NCI-H2196 (cell line): Measurements from ENCODE around the gene TMEM242.

Experiments
- DNase-seq: peaks from one replicate; lab custom pipeline; 2025; ENCODE audit not compliant: unreplicated experiment; lab: John Stamatoyannopoulos, UW

The TMEM242 gene

DNA sequence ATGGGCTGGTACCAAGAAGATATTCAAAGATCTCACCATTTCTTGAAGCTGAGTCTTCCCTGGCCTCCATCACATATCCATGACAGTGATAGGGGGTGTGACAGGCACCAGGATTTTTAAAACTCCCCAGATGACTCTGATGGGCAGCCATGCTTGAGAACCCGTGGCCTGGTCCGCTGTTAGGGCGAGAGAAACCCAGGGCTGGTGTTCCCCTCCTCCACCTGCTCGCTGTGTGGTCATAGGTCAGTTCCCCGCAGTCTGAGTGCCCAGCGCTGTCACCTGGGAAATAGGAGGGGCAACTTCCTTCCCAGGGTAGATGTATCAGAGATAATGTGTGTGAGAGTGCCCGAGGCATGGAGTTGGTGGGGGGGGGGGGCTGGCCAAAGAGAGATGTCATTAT is 50.9 kb downstream of the TMEM242 start:
- no peak for DNase-seq

DNA sequence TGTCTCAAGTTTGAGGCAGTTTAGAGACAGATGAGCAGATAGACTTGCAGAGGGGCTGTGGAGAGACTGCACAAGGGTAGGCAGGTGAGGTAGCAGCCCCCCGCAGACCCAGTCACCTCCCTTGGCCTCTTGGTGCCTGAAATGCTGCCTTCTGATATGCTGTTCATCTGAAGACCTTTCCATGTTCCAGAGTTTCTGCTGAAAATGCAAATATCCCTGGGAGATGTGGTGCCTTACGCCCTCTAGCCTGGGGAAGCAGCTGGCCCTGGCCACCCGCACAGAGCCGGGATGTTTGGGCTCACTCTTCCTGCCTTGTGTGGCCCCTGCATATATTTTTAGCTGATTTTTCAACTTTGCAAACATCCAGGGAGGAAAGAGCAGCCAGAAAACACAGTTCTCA is 51.4 kb downstream of the TMEM242 start:
- no peak for DNase-seq

DNA sequence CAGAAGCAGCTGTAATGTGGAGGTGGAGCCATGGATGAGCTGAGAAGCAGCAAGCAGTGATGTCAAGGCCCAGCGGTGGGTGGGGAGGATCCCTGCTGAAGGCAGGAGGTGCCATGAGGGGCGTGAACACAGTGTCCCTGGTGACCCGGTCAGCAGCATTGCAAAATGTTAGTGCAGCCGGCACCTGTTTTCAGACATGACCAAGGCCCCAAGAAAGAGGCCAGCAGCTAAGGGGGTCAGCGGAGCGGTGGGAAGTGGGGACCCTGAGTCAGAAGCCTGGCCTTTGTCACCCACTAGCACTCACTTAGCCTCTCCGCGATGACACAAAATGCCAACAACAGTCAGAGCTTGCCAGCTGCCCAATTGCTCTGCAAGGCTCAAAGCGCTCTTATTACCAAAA is 51.9 kb downstream of the TMEM242 start:
- no peak for DNase-seq

GRCh38 chr6:157270916-157271315 is 52.4 kb downstream of the TMEM242 start:
- no peak for DNase-seq

GRCh38 chr6:157270308-157270707 is 53.0 kb downstream of the TMEM242 start:
- DNase-seq, result no peak

- DNase-seq, result no peak
Observed at GRCh38 chr6:157269261-157269794, 54.0 kb downstream of the TMEM242 start.

GRCh38 chr6:157268835-157269234 is 54.5 kb downstream of the TMEM242 start:
- no peak for DNase-seq

GRCh38 chr6:157268396-157268795 is 54.9 kb downstream of the TMEM242 start:
- DNase-seq, result no peak

DNA sequence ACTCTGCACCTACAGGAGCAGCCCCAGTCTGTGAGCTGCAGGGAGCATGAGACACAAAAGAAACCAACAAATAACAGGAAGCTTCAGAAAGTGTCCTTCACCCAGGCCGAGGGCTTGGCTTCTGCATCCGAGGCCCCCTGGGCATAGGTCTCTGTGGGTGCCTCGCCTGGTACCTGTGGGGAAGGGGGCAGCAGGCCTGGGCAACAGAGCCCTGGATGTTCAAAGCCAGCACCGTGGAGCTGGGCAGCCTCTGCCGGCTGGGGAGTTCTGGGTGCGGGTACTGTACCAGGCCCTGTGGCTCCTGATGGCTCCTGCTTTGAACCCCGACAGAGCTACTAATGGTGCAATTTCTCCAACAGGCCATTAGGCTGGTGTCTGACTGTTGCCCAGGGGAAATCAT is 55.7 kb downstream of the TMEM242 start:
- no peak for DNase-seq

DNA sequence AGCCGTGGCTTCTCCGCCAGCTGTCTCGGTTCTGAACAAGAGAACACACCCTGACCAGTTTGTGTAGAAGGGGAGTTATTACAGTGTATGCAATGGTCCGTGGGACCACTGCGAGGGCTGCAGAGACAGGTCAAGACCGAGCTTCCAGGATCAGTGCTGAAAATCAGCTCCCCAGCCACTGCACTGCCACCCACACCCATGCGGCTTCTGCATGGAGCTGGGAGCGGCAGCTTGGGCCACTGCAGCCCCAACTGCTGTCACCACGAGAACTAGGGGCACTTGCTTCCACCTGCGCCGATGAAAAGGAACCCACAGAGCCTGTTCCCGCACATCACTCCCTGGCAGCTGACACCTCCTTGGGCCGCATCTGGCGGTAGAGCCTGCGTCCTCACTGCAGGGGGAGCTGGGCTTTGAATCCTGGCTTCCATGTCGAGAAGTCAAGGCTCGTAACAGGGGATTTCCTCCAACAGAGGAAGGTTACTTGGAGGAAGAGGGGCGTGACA is 56.2 kb downstream of the TMEM242 start:
- no peak for DNase-seq

DNA sequence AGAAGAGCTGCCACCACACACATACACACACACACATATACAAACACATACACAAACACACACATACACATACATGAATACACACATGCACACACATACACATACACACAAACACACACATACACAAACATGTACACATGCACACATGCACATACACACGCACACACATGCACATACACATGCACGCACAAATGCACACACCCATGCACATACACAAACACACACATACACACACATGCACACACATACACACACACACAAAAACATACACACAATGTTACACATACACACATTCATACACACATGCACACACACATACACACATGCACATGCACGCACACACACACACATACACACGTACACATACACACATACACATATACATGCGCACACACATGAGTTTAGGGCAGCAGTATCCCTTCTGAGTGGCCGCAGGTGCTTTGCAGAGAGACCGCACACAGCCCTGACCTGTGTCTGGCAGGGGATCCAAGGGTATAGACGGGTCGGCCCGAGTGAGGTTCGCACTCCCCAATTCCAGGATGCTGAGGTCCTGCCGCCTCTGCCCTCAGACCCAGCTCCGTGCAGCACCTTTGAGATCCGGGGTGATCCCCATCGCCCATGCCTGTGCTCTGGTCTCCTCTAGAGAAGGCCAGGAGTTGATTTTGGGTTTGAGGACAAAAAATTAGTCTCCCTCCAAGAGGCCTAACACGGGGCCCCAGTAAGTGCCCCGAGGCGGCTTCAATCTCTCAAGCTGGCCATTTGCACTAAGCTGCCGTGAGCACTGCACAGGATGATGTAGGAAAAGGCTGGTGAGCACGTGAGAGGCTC is 56.8 kb downstream of the TMEM242 start:
- no peak for DNase-seq

- peak; percentile 7 for DNase-seq
Observed at GRCh38 chr6:157265635-157266034, 57.7 kb downstream of the TMEM242 start.

DNA sequence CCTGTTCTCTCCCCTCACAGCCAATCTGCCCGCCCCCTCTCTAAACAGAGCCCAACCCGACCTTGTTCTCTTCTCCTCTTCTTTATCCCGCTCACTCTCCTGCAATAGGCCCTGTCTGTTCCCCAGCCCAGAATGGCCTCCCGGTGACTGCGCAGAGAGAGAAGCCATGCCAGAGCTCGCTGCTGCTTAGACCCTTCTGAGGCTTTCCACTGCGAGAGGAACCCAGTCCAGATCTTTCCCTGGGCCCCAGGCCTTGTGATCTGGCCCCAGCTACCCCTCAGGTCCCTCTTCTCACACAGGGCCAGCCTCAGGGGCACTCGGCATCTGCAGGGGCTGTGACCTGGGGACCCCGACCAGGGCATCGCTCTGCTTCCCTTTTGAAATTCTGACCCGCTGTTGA is 58.1 kb downstream of the TMEM242 start:
- no peak for DNase-seq

GRCh38 chr6:157264701-157265100 is 58.6 kb downstream of the TMEM242 start:
- no peak for DNase-seq

DNA sequence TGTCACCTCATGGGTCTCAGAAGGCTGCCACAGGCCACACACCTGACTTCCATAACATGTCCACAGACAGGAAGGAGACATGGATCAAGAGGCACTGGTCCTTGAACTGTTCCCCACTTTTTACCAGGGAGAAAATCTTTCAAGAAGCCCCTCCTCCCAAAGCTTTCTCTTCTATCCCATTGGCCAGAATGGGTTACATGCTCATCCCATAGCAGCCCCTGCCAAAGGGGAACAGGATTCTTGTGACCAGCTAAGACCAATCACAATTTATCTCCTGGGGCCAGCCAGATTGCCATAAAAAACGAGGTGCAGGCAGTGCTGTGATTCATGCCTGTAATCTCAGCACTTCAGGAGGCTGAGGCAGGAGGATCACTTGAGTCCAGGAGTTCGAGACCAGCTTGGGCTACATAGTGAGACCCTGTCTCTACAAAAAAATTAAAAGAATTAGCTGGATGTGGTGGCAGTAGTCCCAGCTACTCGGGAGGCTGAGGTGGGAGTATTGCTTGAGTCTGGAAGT is 59.4 kb downstream of the TMEM242 start:
- no peak for DNase-seq

GRCh38 chr6:157263146-157263545 is 60.2 kb downstream of the TMEM242 start:
- DNase-seq, result no peak

GRCh38 chr6:157261606-157262005 is 61.7 kb downstream of the TMEM242 start:
- no peak for DNase-seq

DNA sequence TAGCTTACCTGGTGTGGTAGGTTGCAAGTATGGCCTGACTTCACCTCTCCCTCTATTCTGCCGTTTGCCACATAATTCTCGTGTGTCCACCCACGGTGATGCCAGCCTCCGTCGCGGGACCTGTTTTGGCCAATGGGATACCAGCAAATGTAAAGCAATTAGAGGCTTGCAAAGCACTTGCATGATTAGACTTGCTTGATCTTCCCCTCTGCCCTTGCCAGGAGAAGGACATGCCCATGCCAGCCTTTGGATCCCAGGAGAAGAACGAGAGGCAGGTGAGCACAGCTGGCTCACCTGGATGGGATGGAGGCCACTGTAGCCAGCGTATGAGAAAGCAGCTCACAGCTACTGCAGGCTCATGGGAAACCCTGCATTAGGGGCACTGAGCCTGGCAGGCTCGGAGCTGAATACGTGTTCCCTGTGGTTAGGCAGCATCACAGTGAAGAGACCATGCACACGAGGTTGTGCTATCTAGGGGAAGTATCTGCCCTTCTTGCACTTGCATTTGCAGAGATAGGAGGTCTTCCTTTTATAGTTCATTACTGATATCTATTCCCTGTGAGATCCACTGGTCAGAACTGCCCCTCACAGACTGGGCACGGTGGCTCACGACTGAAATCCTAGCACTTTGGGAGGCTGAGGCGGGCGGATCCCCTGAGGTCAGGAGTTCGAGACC is 62.4 kb downstream of the TMEM242 start:
- no peak for DNase-seq

- DNase-seq, result no peak
Observed at GRCh38 chr6:157259443-157259842, 63.9 kb downstream of the TMEM242 start.

- no peak for DNase-seq
Observed at GRCh38 chr6:157258878-157259277, 64.4 kb downstream of the TMEM242 start.

DNA sequence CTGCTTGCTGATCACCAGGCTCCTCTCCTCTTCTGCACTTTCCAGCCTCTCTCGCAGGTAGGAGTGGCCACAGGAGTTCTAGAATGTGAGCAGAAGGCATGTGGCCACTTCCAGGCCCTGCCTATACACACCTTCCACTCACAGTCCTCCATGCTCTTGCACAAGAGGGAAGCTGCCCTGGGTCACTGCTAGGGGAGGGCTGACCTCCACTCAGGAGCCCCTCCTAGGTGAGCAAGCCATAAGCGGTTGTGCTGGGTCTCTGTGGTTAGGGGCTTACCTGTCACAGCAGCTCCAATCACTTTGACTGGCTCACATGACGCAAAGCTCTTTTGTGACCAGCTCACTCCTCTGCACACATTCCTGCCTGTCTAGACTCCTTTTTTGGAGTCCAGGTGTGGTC is 68.2 kb downstream of the TMEM242 start:
- no peak for DNase-seq

GRCh38 chr6:157254538-157254937 is 68.8 kb downstream of the TMEM242 start:
- no peak for DNase-seq
